ENCODE measurements around the gene CRTAC1.

The CRTAC1 gene

DNA sequence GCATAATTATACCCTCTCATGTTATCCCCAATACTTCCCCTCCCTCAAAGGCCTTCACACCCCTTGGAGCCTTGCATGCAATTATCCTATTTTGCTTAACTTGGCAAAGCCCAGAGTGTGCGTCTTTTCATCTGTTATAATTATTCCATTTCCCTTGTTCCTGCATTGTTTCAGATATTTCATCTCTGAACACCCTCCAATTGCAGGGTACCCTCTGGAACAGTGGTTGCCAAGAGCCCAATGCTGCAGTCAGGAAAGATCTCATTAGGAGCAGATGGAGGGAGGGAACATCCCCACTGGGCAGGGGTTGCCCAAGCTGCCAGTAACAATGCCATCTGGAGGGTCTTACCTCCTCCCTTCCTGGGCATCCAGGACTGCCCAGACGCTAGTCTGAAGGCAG, 199.2 kb downstream of the CRTAC1 start:
- no peak for DNase-seq

DNA sequence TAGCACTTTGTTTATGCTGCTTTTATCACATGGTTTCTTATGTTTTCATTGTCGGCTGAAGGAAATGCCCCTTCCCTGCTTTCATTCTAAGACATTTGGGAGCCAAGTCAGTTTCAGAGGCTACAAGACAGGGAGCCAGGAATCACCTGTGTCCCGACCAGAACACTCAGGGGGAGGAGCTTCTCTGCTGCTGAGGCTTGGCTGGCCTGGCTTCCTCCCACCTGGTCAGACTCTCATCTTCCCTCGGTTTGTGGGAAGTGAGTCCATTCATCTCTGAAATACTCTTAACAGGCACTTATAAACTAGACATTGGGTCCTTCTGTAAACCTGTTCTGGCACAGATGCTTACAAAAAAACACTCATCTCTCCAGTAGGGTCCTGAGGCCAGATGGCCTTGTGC, 200.4 kb downstream of the CRTAC1 start:
- no peak for DNase-seq

DNA sequence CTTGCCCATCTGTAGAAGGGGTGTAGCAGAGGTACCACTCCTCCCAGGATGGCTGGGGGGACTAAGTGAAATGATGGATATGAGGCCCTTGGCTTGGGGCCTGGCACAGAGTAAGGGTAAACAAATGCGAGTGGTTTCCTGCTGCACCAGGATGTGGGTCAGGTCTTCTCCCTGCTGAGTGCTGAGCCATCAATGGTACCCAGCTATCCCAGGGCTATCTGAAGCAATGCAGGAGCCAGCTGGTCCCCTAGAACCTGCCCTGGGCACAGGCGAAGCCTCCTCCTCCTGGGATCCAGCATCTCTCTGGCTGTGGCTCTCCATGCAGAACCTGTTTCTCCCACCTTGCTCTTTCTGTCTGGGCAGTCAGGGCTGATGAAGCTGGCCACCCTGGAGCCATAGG, 201.7 kb downstream of the CRTAC1 start:
- DNase-seq: no peak

DNA sequence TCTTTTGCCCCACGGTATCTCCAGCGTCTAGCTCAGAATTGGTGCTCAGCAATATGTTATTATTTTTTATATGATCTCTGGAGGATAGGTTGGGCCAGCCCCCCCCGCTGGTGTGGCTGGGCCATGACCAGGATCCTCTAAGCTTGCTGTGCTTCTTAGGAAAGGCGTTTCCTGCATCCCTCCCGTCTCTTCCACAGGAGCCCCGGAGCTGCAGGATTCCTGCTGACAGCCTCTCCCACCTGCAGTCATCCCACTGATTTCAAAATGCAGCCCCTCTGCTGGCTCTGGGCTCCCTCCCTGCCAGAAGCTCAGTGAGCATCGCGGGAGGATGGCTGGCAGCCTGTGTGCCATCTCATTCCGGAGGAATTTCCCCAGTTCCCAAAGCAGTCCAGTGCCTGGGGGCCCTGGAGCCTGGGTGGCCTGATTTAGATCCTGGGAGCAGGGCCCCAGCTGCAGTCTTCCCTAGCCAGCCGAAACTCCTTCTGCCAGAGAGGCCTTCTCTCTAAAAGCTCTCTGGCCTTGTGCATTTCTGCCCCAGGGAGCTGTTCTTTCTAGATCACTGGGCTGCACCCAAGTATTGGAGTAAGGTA, 202.6 kb downstream of the CRTAC1 start:
- DNase-seq: no peak

DNA sequence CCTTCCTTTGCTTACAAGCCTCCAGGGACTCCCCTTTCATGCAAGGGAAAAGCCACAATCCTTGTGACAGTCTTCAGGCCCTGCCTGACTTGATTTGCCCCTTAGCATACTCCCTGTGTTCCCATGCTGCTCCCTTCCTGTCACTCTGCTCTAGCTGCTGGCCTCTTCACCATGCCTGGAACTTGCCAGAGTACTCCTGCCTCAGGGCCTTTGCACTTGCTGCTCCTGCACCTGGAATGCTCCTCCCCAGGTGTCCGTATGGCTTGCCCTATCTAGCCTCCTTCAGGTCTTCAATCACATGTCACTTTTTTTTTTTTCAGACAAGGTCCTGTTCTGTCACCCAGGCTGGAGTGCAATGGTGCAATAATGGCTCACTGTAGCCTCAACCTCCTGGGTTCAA, 203.5 kb downstream of the CRTAC1 start:
- DNase-seq: no peak

DNA sequence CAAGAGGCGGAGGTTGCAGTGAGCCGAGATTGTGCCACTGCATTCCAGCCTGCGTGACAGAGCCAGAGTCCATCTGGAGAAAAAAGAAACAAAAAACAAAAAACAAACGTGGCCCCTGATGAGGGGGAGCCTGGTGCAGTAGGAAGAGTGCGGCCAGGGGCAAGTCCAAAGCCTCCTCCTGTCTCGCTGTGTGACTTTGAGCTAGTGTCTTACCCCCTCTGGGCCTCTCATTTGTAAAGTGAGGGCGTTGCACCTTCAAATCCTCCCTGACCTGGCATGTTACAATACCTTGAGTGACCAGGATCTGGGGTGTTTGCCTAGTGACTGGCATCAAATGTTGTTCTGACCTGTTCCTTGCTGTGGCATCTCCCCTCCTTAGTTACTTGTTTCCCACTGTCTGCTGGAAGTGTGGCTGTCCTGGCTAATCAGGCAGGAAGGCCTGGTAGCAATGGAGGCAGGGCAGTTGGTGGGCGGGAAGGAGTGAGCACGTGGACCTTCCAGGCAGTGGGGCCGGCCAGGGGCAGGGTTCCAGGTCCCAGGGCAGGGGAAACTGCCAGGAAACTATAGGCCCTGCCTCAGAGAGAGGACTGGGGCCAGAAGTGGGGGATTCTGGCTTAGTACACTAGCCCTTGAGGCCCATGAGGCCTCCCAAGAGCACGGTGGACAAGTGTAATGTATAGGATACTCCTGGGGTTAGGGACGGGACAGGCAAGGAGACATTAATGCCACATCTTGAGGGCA, 205.2 kb downstream of the CRTAC1 start:
- no peak for DNase-seq

DNA sequence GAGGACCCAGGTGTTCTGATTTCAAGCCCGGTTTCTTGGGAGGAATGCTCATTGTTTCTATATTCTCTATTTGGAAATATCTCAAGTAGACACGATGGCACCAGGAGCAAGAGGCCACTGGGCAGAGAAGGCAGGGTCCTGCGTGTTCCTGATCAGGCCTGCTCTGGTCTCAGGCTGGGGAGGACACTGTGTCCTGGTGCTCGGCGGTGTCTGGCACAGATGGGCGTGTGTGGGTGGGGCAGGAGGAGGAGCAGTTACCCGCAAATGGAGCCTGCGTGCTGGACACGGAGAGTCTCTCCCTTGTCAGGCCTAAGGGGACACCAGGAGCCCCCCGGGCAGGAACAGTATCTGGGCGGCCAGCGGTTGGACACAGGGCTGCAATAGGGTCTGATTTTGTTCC, 206.7 kb downstream of the CRTAC1 start:
- DNase-seq: no peak

DNA sequence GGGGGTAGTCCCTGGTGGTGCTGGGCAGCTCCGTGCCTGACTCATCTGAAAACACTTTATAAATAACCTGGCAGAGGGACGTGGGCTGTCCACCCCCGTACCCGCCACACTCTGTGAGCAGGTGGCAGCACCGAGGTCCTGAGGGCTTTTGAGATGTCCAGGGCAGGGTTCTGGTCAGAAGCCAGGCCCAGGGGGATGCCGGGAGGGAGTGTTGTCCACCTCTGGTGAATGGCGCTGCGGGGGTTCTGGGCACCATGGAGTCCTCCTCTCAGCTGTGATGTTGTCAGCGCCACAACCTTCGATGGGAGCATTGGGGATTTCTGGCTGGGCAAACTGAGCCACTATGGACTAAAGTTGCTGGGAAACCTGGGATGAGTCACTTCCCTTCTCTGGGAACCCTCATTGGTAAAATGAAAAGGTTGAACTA, 208.1 kb downstream of the CRTAC1 start:
- no peak for DNase-seq

DNA sequence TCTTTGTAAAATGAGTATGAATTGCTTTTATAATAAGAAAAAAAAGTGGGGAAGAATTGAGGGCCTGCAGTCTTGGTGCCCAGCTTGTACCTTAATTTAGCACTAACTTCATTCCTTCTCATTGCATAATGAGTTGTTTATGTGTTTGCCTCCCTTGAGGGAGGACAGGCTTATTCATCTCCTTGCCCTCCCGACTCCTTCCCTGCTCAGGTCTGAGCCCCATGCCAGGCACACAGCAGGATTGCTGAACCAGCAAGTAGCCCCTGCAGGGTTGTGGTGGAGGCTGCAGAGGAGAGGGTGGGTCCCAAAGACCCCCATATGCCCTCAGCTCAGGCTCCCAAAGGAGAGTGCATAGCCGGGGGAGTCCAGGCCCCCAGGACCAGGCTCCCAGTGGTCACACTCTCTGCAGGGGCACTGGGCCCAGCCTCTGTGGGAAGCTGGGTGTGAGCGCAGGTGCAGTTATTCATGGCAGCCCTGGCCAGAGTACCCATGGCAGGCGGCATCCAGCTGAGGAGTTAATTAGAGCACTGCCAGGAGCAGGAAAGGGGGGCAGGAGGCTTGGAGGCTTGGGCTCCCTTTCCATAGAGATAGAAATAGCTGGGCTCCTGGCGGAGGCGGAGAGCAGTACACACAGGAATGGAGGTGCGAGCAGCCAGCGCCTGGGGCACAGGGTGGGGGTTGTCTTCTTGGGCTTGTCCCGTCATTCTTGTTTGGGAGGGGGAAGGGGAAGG, 208.9 kb downstream of the CRTAC1 start:
- DNase-seq: no peak

DNA sequence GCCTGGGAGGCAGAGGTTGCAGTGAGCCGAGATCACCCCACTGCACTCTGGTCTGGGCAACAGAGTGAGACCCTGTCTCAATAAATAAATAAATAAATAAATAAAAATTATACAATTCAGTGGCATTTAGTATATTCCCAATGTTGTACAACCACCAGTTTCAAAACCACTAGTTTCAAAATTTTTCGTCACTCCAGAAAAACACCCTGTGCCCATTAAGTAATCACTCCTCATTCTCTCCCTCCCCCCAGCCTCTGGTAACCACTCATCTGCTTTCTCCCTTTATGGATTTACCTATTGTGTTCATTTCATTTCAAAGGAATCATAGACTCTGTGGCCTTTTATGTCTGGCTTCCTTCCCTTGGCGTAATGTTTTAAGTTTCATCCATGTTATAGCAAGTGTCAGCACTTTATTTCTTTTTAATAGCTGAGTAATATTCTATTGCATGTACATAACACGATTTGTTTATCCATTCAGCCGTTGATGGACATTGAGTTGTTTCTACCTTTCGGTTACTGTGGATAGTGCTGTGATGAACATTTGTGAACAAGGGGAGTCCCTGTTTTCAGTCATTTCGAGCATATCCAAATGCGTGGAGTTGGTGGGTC, 210.2 kb downstream of the CRTAC1 start:
- DNase-seq: no peak

DNA sequence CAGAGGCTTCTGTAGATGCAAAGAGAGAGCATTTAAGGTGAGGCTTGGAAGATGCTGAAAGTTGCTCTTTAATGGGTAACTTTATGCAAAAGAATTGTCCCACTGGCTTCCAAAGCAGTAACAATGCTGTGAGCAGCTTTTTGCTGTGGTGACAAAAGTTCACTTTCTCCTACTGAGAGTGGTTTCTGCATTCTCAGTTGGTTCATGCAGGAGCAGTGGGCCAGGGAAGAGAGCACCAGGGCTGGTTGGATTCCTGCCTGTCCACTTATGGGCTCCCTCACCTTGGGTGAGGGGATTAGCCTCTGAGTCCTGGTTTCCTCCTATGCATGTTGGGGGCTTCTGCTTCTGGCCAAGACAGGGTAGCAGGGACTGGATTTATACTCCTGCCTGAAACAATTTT, 211.8 kb downstream of the CRTAC1 start:
- no peak for DNase-seq

DNA sequence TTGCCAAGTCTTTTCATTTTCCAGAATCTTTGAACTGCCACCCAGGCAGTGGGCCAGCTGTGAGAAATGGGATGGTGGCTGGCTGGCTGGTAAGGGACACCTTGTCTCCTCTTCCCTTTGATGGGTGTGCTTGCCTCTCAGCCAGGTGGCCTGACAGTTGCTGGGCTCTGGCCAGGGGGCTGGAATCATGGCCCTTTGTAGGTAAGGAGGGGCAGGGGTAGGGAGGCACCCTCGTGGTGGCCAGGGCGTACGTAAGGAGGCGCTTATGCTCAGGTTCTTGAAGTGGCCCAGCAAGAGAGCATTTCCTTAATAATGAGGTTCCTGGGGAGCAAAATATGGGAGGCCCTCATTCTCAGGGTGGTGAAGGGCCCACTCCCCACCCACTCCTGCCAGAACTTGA, 213.8 kb downstream of the CRTAC1 start:
- DNase-seq: no peak

Measured in stimulated activated CD4-positive, alpha-beta T cell treated with anti-CD3 and anti-CD28 coated beads, Interleukin-12 subunit alpha, Interleukin-12 subunit beta, amount 100 ng/mL, for 4 hours (primary cell).